AG04449 (cell line): ENCODE results near the gene UCHL1.

Experiments
- CTCF ChIA-PET: fragments of 350-600 bp; formaldehyde crosslinking; extraction: SDS; loops from one replicate; lab custom pipeline; 2021; ENCODE audit warnings: antibody characterized with exemption; lab: Yijun Ruan, JAX
- POLR2A ChIA-PET: fragments of 400-600, 350-600 bp; formaldehyde crosslinking; extraction: SDS; loops from one replicate; lab custom pipeline; 2020; ENCODE audit warnings: antibody characterized with exemption, inconsistent platforms; lab: Yijun Ruan, JAX
- DNase-seq: peaks from one replicate; pipeline ENCODE4 v3.0.0-alpha.2; 2010; ENCODE audit warnings: low read depth, low spot score
- H3K4me3 ChIP-seq: 2 replicates; pipeline ENCODE4 v1.5.1; 2011; ENCODE audit warnings: low read depth, mild to moderate bottlenecking, control low read depth, low read length
- TF ChIP-seq, protein P1 (sequence below): IDR thresholded peaks from one replicate; pipeline ENCODE4 v1.5.1; 2011; ENCODE audit warnings: mild to moderate bottlenecking, moderate library complexity, low read length, control low read depth, inconsistent platforms; ENCODE audit not compliant: insufficient read depth; ENCODE audit errors: missing control alignments

UCHL1 gene

DNA sequence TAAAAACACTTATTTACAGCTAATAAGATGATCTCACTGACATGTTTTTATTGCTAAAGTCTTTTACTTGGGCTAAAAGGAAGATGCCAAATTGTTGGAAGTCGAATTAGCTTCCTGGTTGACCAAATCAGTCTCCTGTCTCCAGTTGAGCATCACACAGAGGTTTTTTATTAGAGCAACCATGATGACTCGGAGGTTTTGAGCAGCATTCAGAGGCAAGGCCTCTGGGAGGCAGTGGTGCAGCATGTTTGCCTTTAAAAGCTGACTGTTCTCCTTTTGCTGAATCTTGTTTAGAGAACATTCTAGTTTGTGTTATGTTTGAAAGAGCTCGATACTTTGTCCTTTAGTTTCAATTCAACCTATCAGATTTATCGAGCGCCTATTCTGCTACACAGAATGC, 2.1 kb downstream of the UCHL1 start:
- H3K4me3 ChIP-seq, result 0 out of 2 replicates have a peak overlapping the region, but pooled peaks have one; percentile 74
- ChIA-PET CTCF (interaction anchor here (0.7 to 5.5 kb wide), 18 partner anchors 8 to 629 kb away, joined by 3 to 46 read pairs (median 4); partner anchors contain the start of gene APBB2), POLR2A (interaction anchor here (1.5 kb wide), 1 partner anchor 99 kb away, joined by 3 read pairs; no protein-coding TSS in a partner anchor)
- DNase-seq, result peak; percentile 16
- TF ChIP-seq, protein P1, sequence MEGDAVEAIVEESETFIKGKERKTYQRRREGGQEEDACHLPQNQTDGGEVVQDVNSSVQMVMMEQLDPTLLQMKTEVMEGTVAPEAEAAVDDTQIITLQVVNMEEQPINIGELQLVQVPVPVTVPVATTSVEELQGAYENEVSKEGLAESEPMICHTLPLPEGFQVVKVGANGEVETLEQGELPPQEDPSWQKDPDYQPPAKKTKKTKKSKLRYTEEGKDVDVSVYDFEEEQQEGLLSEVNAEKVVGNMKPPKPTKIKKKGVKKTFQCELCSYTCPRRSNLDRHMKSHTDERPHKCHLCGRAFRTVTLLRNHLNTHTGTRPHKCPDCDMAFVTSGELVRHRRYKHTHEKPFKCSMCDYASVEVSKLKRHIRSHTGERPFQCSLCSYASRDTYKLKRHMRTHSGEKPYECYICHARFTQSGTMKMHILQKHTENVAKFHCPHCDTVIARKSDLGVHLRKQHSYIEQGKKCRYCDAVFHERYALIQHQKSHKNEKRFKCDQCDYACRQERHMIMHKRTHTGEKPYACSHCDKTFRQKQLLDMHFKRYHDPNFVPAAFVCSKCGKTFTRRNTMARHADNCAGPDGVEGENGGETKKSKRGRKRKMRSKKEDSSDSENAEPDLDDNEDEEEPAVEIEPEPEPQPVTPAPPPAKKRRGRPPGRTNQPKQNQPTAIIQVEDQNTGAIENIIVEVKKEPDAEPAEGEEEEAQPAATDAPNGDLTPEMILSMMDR, result peak; percentile 56

DNA sequence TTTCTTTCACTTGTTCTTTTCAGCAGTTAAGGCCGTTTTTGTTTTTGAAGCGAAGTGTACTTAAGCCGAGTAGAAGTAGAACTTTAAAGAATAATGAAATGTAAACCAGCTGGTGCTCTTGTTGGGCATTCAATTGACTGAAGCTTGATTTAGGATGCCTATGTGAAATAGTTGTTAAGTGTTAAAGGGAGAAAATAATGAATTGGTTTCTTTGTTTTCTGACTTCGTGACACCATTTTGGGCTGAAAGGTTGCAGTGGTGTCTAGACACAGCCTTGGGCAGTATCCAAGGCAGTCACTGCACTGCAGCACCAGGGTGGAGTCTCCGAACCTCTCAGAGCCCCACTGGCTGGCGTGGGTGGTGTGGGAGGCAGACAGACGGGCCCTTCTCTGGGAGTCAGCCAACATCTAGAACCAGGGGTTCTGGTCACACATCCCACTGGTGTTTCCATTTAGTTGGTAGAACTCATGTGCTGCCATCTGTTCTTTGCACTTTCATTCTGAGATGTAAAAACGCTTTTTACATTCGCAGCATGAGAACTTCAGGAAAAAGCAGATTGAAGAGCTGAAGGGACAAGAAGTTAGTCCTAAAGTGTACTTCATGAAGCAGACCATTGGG, 3.5 kb downstream of the UCHL1 start:
- H3K4me3 ChIP-seq, result no peak overlapping the region
- TF ChIP-seq, protein P1, result no peak
- CTCF ChIA-PET, result interaction anchor here (0.8 to 5.5 kb wide), 9 partner anchors 20 to 402 kb away, joined by 3 to 46 read pairs (median 8); no protein-coding TSS in a partner anchor
- no peak for DNase-seq
- POLR2A ChIA-PET, result interaction anchor here (0.7 kb wide), 1 partner anchor 263 kb away, joined by 3 read pairs; no protein-coding TSS in a partner anchor

DNA sequence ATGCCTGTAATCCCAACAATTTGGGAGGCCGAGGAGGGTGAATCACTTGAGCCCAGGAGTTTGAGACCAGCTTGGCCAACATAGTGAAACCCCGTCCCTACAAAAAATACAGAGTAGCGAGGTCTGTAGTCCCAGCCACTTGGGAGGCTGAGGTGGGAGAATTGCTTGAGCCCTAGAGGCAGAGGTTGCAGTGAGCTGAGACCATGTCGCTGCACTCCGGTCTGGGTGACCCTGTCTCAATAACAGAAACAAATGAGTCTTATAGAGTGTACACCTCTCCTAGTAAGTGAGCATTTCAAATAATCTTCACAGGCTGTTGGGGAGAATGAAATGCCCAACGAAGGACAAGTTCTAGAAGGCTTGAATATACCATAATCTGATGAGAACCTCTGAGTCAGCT, 5.5 kb downstream of the UCHL1 start:
- ChIA-PET CTCF (interaction anchor here (2.0 kb wide), 1 partner anchor 399 kb away, joined by 6 read pairs; no protein-coding TSS in a partner anchor), POLR2A (no interaction called here)

DNA sequence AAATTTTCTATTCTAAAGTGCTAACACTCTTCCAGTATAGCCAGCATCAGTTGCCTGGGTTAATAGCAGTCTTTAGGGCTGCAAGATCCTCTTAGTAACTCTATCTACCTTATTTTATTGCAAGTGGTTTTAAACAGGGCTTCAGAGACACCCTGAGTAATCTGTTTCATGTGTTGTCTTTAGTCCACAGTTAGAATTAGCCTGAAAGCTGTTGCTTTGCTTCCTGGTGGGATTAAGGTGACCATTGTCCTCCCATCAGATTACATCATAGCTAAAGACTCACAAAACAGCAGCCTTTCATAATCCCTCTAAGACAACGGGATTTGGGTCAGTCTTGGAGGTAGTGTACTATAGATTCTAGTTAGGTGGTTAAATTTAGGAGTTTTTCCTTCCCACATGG, 7.5 kb downstream of the UCHL1 start:
- TF ChIP-seq, protein P1, result no peak
- no peak for DNase-seq
- H3K4me3 ChIP-seq, result no peak overlapping the region
- ChIA-PET POLR2A (no interaction called here), CTCF (interaction anchor here (1.1 kb wide), 1 partner anchor 397 kb away, joined by 4 read pairs; no protein-coding TSS in a partner anchor)

More for the DNA sequence above, 5.5 kb downstream of the UCHL1 start:
- TF ChIP-seq, protein P1, result no peak
- DNase-seq, result no peak
- no peak overlapping the region for H3K4me3 ChIP-seq

DNA sequence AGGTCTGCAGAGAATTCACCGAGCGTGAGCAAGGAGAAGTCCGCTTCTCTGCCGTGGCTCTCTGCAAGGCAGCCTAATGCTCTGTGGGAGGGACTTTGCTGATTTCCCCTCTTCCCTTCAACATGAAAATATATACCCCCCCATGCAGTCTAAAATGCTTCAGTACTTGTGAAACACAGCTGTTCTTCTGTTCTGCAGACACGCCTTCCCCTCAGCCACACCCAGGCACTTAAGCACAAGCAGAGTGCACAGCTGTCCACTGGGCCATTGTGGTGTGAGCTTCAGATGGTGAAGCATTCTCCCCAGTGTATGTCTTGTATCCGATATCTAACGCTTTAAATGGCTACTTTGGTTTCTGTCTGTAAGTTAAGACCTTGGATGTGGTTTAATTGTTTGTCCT, 11.3 kb downstream of the UCHL1 start:
- no peak for DNase-seq
- POLR2A ChIA-PET, result interaction anchor here (3.1 kb wide), 1 partner anchor 11 kb away, joined by 13 read pairs; the partner anchor contains the start of gene UCHL1
- no peak overlapping the region for H3K4me3 ChIP-seq
- CTCF ChIA-PET, result interaction anchor here (1.2 kb wide), 1 partner anchor 394 kb away, joined by 3 read pairs; no protein-coding TSS in a partner anchor
- TF ChIP-seq, protein P1, result no peak
